GM21825 (cell line): ENCODE measurements around the gene PTPRO.
"Not testable (repeated sequence)": the region's sequence is repeated elsewhere in the genome, so short reads cannot be mapped to it uniquely, and the experiment has no call there.

Source experiments
- ATAC-seq: cut with Tn5 transposase; IDR thresholded peaks from one replicate; pipeline ENCODE4 v1.9.1; 2021; ENCODE audit warnings: mild to moderate bottlenecking, moderate library complexity; ENCODE audit not compliant: unreplicated experiment

Gene PTPRO

GRCh38 chr12:15599266-15600037, 277.1 kb downstream of the PTPRO start:
- ATAC-seq, result no peak

- no peak for ATAC-seq
These were observed 278.1 kb downstream of the PTPRO start for GRCh38 chr12:15600223-15600935.

GRCh38 chr12:15601210-15601800, 279.0 kb downstream of the PTPRO start:
- no peak for ATAC-seq

- ATAC-seq, result no peak
These were observed 279.9 kb downstream of the PTPRO start for GRCh38 chr12:15602051-15602672.

GRCh38 chr12:15603474-15604085, 281.3 kb downstream of the PTPRO start:
- ATAC-seq, result no peak

GRCh38 chr12:15605881-15606590, 283.7 kb downstream of the PTPRO start:
- no peak for ATAC-seq

- no peak for ATAC-seq
These were observed 286.1 kb downstream of the PTPRO start for GRCh38 chr12:15608406-15608805.

GRCh38 chr12:15608941-15609340, 286.6 kb downstream of the PTPRO start:
- ATAC-seq, result no peak

GRCh38 chr12:15613981-15614380, 291.7 kb downstream of the PTPRO start:
- ATAC-seq, result no peak

- ATAC-seq, result not testable (repeated sequence)
These were observed 294.2 kb downstream of the PTPRO start for GRCh38 chr12:15616495-15616894.

GRCh38 chr12:15620741-15621539, 298.6 kb downstream of the PTPRO start:
- no peak for ATAC-seq

GRCh38 chr12:15625075-15625474, 302.8 kb downstream of the PTPRO start:
- ATAC-seq, result no peak

- ATAC-seq, result no peak
These were observed 306.0 kb downstream of the PTPRO start for GRCh38 chr12:15627995-15628945.

- ATAC-seq, result no peak
These were observed 306.8 kb downstream of the PTPRO start for GRCh38 chr12:15629108-15629507.

GRCh38 chr12:15629761-15630160, 307.5 kb downstream of the PTPRO start:
- no peak for ATAC-seq

- no peak for ATAC-seq
These were observed 308.9 kb downstream of the PTPRO start for GRCh38 chr12:15631007-15631715.

GRCh38 chr12:15632708-15633107, 310.4 kb downstream of the PTPRO start:
- ATAC-seq, result no peak

- ATAC-seq, result no peak
These were observed 310.9 kb downstream of the PTPRO start for GRCh38 chr12:15633201-15633600.
